H1 (cell line): ENCODE measurements around the gene FAM83F. TPM values are rescaled to one million over a fixed set of nuclear protein-coding genes. Genes with fewer than 3 reads are reported as not detected.

Experiments used
- SP1 ChIP-seq: IDR thresholded peaks from 2 replicates; pipeline ENCODE4 v1.6.1; 2011; ENCODE audit warnings: low read depth, low read length
- SRF ChIP-seq: IDR thresholded peaks from 2 replicates; pipeline ENCODE4 v1.6.1; 2011; ENCODE audit warnings: mild to moderate bottlenecking, low read depth, low read length, moderate library complexity
- polyA plus RNA-seq, 7 experiments: library from polyadenylated mRNA; depleted of rRNA in 3 of 7; stranded (reverse) in 5 of 7; unstranded in 2 of 7; fragments of >200 nt in 5 of 7; fragments of 200-250 nt in 2 of 7; gene quantifications; 1 replicate in 5 of 7; 2 replicates in 1 of 7; 4 replicates in 1 of 7; pipeline versions ENCODE4 v1.2.1 to v1.2.3, GENCODE V29; 2011 to 2013; ENCODE audit warnings: missing spikeins in 2 of 7, mixed read lengths in 2 of 7
- total RNA-seq: library from RNA; stranded (reverse); fragmentation: NEBNext Ultra II Directional; extraction: Animal tissue kit (Norgen Biotek cat#: 25700); gene quantifications from 2 replicates; pipeline ENCODE4 v1.2.1, GENCODE V29; 2021

Gene FAM83F
- total and polyA plus RNA-seq, 2 of the 8 experiments (the other 6 are each of a cell fraction or from before 2014, with no cell fraction given), result 8.6 to 18.9 TPM

GRCh38 chr22:39991159-39991860, 3.4 kb upstream of the FAM83F start (continued):
- TF ChIP-seq SRF, result no peak
- no peak for TF ChIP-seq SP1
